ENCODE data around the gene ZFAND2A. TPM values are rescaled to one million over a fixed set of nuclear protein-coding genes. Genes with fewer than 3 reads are reported as not detected.

Gene ZFAND2A
- total RNA-seq, 1 experiment from 2014 or later, result 13.7 TPM

GRCh38 chr7:1119201-1119600 is 40.8 kb downstream of the ZFAND2A start:
- no peak overlapping the region for H3K4me2 ChIP-seq (ENCODE audit: insufficient read depth, insufficient read length, low read length)
- H3K4me1 ChIP-seq (ENCODE audit: insufficient read depth, low read length), result no peaks in the 10 kb centered on the region
- no CpG with 5 or more reads among the region's 5 CpGs for WGBS (ENCODE audit: extremely low coverage, insufficient read length, low lambda C conversion rate)
- H2BK120ac ChIP-seq (ENCODE audit: low read depth, low read length, poor library complexity, severe bottlenecking), result no peak overlapping the region
- H2BK12ac ChIP-seq (ENCODE audit: insufficient read length, low read depth, low read length), result no peak overlapping the region
- H3K18ac ChIP-seq (ENCODE audit: insufficient read length, low read depth, low read length), result no peak overlapping the region
- no peak overlapping the region for H3K27ac ChIP-seq (ENCODE audit: insufficient read length, low read depth, low read length)
- no peaks in the 10 kb centered on the region for H4K20me1 ChIP-seq (ENCODE audit: control insufficient read depth, insufficient read depth, insufficient read length)
- no peak overlapping the region for H2AFZ ChIP-seq (ENCODE audit: low read length)
- DNase-seq, result no peak
- H2AK5ac ChIP-seq (ENCODE audit: insufficient read length, low read length), result no peak overlapping the region
- H4K91ac ChIP-seq (ENCODE audit: insufficient read length, low read depth, low read length), result no peak overlapping the region
- no peak overlapping the region for H3K23ac ChIP-seq (ENCODE audit: insufficient read length, low read depth, low read length)
- H3K27me3 ChIP-seq (ENCODE audit: insufficient read depth, low read length), result no peaks in the 10 kb centered on the region
- H3K27ac Mint-ChIP-seq, result peak overlapping the region in 1 of 3 experiments; percentile 62; a peak in 1 of 7 replicates
- no peaks in the 10 kb centered on the region for H3K27me3 Mint-ChIP-seq (ENCODE audit: low read depth)
- H3K79me1 ChIP-seq (ENCODE audit: insufficient read depth, low read depth, low read length, poor library complexity, severe bottlenecking), result peaks cover 3% of the 10 kb centered on the region
- H3T11ph ChIP-seq (ENCODE audit: low read length), result no peak overlapping the region
- no peak overlapping the region for H3K9ac ChIP-seq (ENCODE audit: extremely low read depth, insufficient read length, low read length)
- H2BK20ac ChIP-seq (ENCODE audit: low read depth, low read length, poor library complexity, severe bottlenecking), result no peak overlapping the region
- H3K14ac ChIP-seq (ENCODE audit: insufficient read depth, low read length), result no peak overlapping the region
- no peak overlapping the region for H2BK5ac ChIP-seq (ENCODE audit: insufficient read length, low read length)
- H3K79me2 ChIP-seq (ENCODE audit: insufficient read depth, low read length), result peaks cover 8% of the 10 kb centered on the region; the same call in 1 of the 2 replicates
- peaks cover 14 to 21% of the 10 kb centered on the region in 2 experiments for H3K4me1 Mint-ChIP-seq
- H4K8ac ChIP-seq (replicated peaks; ENCODE audit: insufficient read length, low read depth, low read length), result no peak overlapping the region
- H3K4me3 Mint-ChIP-seq, result no peak overlapping the region
- no peak overlapping the region for H2BK15ac ChIP-seq (ENCODE audit: low read depth, low read length)
- TF ChIP-seq CTCF (conservative IDR thresholded peaks at IDR 0.05), result no peak
- H3K56ac ChIP-seq (ENCODE audit: insufficient read length, low read depth, low read length), result no peak overlapping the region
- peaks cover 7 to 13% (median 8%) of the 10 kb centered on the region in 3 experiments for H3K36me3 Mint-ChIP-seq (ENCODE audit: insufficient read depth in 1 of 3, low read depth in 3 of 3)
- H3K4ac ChIP-seq (ENCODE audit: low read depth, low read length), result no peak overlapping the region
- H3K9me3 Mint-ChIP-seq, result peaks cover 0 to 7% of the 10 kb centered on the region in 2 experiments; a peak in 3 of 5 replicates
- H3K23me2 ChIP-seq (ENCODE audit: insufficient read length, low read depth, low read length, poor library complexity, severe bottlenecking), result no peaks in the 10 kb centered on the region
- no peak overlapping the region for H4K5ac ChIP-seq (ENCODE audit: insufficient read length, low read depth, low read length)
- no peaks in the 10 kb centered on the region for H3K9me3 ChIP-seq (ENCODE audit: control insufficient read depth, low read depth, low read length)

Data from H9 (cell line).